Stimulated activated CD4-positive, alpha-beta T cell treated with anti-CD3 and anti-CD28 coated beads, TNF-alpha, amount 100 ng/mL, for 4 hours (primary cell): Measurements from ENCODE around the gene ABHD5.

Experiments used
- DNase-seq, 3 experiments: peaks; one replicate each; pipeline ENCODE4 v3.0.0-alpha.2; 2020; ENCODE audit warnings: low read depth in 3 of 3

The ABHD5 gene

DNA sequence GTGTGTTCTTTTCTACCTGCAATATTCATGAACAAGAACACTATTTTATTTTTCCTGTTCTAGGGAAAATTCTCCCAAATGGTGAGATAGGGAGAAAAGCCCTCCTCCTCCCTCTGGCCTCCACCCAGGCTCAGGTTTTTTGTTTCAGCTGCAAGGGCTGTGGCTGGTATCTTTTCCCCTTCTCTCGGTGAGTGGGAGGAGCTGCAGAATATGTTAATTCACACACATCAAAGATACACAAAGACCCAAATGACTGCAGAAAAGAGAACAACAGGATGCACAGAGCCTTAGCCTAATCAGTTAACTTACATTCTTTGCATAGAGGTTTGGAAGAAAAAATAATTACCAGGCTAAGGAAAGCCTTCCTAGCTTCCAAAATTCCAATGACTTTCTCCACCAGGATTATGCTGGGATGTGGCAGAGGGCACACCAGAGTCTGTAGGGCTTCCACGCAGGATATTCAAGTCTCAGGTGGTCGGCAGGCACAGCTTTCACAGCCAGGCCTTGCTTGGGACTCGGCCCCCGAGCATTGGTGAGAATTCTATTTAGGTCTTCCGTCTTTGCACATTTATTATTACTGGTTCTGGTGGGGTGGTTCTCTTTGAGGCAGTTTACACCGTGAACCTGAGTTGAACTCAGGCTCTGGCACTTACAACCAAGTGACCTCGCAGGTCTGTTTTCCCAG, 64.9 kb downstream of the ABHD5 start:
- DNase-seq, result no peak

DNA sequence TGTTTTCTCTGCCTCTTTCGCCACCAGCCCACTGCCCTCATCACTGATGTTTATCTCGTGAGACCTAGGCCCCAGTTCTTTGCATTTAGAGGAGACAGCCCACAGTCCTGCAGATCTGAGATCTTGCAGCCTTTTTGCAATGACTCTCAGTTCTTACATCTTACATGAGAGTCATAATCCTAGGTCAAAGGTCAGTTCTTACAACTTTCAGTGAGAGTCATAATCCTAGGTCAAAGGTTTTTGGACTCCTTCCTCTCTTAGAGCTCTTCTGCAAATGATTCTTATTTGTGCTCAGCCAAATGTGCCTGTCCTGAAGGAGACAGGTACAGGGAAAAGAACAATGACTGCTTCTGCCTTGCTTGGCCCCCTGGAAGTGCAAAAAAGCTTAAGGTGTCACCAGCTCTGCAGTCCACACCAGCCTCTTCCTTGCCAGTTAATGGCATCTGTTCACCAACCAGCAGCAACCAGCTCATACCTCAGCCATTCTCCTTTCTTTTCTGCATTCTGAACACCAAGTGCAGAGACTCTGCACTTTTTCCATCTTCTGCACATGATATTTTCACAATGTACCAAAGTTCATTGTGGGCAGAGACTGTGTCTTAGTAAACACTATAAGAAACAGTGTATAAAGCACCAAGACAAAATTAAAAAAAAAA, 67.1 kb downstream of the ABHD5 start:
- no peak for DNase-seq

DNA sequence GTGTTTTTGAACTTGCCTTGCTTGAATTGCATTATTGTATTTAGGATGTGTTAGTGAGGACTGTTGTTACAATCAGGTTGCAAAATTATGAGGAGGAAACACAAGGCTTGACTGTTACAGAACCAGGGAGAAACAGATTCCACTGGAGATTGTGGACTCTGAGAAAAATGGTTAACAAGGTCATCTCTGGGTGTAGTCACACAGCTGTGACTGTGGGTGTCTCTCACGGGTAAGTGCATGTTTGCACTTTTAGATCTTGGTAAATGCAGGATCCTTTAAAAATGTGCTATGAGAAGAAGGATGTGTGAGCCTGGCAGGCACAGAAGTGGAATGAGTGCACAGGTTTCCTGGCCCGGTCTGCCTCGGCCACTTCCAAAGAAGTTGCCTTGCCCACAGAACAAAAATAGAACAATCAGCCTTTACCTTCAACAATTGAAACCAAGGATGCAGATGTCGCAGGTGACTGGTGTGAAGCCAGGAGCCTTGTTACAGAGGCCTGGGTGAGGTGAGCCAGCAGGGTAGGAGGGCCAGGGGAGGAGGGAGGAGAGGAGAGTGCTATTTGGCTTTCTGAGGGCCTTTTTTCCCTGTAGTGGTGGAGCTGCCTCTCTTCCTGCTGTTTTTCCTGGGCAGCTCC, 68.0 kb downstream of the ABHD5 start:
- no peak for DNase-seq

DNA sequence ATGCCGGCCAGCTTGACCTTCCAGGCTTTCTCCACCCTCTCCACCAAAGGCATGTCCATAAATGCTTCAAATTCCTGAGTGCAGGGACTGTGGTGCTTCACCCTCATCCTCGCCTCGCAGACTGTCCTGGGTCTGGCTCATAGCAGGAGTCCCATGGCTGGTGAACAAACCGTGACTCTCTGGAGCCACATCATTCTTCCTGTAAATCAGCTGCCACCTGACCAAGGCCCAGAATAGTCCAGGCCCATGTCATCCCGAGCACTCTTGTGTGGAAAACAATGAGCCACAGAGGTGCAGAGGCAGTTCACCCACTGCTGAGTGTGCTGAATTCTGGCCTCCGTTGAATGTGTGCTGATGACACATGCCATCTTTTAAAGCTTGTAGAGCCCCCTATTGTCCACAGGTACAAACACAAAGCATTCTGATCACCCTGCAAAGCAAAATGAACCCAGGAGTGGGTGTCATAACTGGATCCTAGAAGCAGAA, 68.6 kb downstream of the ABHD5 start:
- no peak for DNase-seq

DNA sequence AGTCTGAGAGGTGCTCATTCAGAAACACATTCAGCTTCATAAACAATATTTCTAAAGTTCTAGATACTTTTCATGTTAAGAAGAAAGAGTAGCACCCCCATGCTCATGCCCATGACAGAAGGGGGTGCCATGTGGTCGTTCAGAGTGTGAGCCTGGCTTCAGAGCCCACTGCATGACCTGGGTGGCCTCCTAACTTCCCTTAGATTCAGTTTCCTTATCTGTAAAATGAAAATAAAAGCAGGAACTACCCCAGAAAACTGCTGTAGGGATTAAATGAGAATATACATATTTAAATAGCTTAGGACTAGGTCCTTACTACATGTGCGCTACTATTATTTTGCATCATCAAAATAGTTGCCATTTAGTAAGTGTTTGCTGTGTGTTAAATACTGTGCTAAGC, 69.2 kb downstream of the ABHD5 start:
- no peak for DNase-seq

DNA sequence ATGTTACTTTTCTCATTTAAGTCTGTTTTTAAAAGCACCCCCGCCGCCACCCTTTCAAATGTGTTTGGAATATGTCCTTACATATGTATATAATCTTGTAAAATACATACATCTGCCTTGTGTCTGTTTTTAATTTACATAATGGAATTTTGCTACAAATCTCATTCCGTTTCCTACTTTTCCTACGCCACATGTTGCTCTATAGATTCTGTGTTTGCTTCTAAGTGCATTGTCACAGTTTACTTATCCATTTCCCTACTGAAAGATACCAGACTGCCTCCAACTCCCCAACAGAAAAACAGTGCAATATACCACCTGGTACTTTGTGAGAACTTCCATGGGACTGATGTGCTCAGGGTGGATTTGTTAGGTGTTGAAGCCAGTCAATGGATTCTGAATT, 70.2 kb downstream of the ABHD5 start:
- no peak for DNase-seq

GRCh38 chr3:43762451-43762850, 71.7 kb downstream of the ABHD5 start:
- DNase-seq, result no peak

GRCh38 chr3:43764056-43764455, 73.3 kb downstream of the ABHD5 start:
- no peak for DNase-seq

DNA sequence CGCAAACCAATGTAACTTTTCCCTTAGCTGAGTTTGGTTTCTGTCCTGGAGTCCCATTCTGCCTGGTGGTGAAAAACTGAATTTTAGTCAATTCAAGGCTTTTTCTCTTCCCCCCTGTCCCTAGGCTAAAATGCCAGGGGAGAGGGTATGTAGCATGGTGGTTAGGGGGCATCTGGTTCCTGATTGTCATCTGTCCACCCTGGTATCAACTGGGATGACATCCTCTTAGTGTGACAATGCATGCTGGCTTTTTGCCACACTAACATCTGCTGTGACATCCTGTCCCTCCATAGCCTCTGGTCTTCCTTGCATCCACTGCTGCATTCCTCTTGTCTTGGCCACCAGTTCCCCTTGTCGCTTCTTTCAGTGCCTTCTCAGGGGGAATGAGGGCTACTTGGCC, 73.7 kb downstream of the ABHD5 start:
- no peak for DNase-seq

DNA sequence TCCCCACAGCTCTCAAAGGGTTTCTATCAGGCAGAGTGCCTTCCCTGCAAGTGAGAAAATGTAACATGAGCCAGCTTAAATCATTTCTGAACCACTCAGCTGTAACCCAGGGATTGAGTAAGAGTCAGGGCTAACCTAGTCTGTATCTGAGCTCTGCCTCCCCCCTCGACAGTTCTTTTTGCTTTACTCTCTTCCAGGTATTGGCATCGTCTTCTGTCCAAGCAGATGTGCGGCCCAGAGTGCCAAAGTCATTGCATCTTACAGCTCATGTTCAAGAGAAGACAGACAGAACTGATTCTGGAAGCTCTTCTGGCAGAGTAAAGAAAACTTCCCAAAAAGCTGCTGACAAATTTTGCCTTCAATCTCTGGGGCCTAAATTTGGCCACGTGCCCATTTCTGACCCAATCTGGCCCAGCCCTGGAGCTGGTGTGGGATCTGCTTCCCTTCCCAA, 74.8 kb downstream of the ABHD5 start:
- DNase-seq, result no peak

- DNase-seq, result no peak
Measured at GRCh38 chr3:43766672-43767465, 76.1 kb downstream of the ABHD5 start.

DNA sequence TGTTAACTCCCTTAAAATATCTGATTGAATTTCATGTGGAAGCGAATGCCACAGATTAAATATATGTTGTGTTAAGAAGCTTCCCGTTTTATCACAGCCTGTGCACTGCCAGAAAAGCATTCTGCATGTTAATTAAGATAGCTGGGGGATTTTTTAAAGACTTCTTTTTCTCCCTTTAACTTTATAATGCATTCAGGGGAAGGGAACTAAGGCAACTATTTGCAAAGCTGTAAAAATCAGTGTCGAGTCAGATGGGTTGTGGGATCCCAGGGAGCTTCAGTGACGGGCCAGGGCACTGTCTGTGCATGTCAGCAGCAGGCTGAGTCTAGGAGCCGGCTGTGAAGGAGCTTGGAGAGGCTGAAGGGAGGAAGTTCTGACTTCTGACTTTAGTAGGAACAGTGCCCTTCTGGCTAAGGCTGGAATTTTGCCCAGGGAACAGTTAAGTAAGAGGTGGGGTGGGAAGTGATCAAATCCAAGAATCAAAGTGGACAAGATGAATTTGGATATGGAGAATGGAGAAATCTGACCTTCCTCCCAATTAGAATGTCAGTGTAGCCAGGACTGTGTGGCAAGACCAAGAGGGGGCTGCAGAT, 77.7 kb downstream of the ABHD5 start:
- DNase-seq, result no peak

GRCh38 chr3:43769097-43769884, 78.6 kb downstream of the ABHD5 start:
- DNase-seq, result peak; percentile 46 to 59 (median 49)

- peak in 1 of 3 experiments; percentile 9 for DNase-seq
Measured at GRCh38 chr3:43769885-43770425, 79.2 kb downstream of the ABHD5 start.

DNA sequence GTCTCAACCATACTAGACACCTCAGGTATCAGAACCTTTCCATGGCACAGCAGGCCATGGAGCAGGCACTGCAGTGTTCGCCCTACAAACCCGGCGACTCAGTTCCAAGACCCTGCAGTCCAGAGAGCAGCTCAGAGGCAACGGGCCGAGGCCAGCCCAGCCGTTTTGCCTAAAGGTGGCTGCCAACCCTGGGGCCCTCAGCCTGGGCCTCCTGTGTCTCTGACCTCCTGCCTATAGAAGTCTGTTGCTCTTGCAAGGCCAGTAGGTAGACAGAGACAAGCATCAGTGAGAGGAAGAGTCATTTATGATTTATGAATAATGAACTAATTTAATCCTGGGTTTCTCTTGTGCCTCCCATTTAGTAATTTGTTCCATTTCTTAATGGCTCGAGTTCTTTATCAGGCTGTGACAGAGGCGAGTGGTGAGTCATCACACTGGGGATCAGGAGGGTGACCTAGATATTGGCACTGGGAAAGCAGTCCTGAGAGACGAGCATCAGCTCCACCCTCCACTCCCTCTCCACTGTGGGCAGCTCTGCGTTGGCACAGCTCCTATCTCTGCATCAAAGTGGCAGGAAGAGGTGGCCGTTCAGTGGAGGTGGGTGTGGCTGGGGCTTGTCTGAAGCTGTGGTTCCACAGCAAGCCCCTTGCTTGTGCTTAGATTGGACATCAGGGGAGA, 79.8 kb downstream of the ABHD5 start:
- DNase-seq, result peak in 1 of 3 experiments; percentile 23

GRCh38 chr3:43771610-43772009, 80.9 kb downstream of the ABHD5 start:
- no peak for DNase-seq

- DNase-seq, result no peak
Measured at GRCh38 chr3:43773273-43774094, 82.7 kb downstream of the ABHD5 start.

DNA sequence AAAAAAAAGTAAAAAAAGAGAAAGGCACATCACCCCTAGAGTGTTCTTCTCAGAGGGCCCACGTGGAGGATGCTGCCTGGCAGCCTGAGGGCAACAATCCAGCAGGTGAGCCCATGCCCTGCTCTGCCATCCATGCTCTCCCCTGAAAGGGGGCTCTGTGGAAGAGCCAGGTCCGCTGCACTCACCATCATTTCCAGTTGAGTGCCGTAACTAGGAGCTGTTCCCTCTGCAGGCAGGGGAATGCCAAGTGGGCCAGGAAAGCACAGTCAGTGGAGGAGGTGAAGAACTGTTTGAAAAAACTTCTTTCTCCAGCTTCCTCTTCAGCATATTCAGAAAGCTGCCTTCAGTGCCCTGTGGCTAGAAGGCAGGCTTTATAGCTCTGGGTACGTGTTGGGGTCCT, 84.1 kb downstream of the ABHD5 start:
- no peak for DNase-seq

DNA sequence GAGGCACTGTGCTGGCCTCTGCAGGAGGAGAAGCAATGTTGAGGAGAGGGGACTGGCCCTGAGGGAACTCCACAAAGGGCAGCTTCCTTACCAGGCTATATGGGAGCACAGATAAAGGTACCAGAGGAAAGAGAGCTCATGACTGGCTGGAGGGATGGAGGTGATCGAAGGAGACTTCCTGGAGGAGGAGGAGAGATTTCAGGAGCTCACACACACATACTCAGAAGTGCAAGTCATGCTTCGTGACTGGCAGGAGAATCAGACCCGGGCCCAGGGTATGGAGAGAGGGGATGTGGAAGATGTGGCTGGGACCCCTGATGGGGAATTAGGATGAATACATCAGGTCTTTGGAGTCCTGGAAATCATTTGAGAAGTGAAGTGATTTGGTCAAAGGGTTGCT, 85.4 kb downstream of the ABHD5 start:
- DNase-seq, result no peak
